ENCODE data around the gene FOXRED2.
A peak's percentile ranks its signal among the peaks of the same experiment; 100 is the strongest.

DNA sequence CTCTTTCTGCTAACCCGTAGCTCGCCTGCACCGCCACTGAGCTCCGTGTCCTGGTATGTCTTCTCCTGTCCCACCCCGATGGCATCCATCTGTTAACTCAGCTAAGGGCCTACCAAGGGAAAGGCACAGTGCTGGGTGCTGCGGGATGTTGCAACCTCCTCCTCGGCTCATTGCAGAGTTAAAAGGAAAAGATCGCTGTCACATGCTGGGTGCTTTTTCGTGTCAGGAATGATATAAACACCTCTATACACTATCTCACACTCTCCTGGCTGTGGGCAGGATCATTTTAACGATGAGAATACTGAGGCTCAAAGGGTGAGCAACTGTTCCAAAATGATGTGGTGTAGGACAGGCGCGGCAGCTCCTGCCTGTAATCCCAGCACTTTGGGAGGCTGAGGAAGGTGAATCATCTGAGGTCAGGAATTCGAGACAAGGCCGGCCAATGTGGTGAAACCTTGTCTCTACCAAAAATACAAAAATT, 35.5 kb downstream of the FOXRED2 start:
- TF ChIP-seq, protein P1, sequence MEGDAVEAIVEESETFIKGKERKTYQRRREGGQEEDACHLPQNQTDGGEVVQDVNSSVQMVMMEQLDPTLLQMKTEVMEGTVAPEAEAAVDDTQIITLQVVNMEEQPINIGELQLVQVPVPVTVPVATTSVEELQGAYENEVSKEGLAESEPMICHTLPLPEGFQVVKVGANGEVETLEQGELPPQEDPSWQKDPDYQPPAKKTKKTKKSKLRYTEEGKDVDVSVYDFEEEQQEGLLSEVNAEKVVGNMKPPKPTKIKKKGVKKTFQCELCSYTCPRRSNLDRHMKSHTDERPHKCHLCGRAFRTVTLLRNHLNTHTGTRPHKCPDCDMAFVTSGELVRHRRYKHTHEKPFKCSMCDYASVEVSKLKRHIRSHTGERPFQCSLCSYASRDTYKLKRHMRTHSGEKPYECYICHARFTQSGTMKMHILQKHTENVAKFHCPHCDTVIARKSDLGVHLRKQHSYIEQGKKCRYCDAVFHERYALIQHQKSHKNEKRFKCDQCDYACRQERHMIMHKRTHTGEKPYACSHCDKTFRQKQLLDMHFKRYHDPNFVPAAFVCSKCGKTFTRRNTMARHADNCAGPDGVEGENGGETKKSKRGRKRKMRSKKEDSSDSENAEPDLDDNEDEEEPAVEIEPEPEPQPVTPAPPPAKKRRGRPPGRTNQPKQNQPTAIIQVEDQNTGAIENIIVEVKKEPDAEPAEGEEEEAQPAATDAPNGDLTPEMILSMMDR (conservative IDR thresholded peaks at IDR 0.05; ENCODE audit: low read depth, low read length): no peak
- no peak for TF ChIP-seq FOS (IDR thresholded peaks at IDR 0.05; ENCODE audit: low read depth, low read length)
- no peak for TF ChIP-seq RAD21 (IDR thresholded peaks at IDR 0.05; ENCODE audit: low read length)
- peak; percentile 65 for TF ChIP-seq CEBPB (IDR thresholded peaks at IDR 0.05; ENCODE audit: low read depth, low read length)
- TF ChIP-seq, protein P2, sequence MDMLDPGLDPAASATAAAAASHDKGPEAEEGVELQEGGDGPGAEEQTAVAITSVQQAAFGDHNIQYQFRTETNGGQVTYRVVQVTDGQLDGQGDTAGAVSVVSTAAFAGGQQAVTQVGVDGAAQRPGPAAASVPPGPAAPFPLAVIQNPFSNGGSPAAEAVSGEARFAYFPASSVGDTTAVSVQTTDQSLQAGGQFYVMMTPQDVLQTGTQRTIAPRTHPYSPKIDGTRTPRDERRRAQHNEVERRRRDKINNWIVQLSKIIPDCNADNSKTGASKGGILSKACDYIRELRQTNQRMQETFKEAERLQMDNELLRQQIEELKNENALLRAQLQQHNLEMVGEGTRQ (IDR thresholded peaks at IDR 0.05; ENCODE audit: low read depth, low read length): no peak
- TF ChIP-seq RFX5 (IDR thresholded peaks at IDR 0.05; ENCODE audit: low read depth, low read length): no peak
